HG03575 (cell line): Measurements from ENCODE around the gene IMMP2L.
"Not testable (repeated sequence)": the region's sequence is repeated elsewhere in the genome, so short reads cannot be mapped to it uniquely, and the experiment has no call there.

Experiments used
- ATAC-seq: cut with Tn5 transposase; IDR thresholded peaks from one replicate; pipeline ENCODE4 v1.9.1; 2021; ENCODE audit not compliant: unreplicated experiment, insufficient number of reproducible peaks, low FRiP score; ENCODE audit errors: extremely low read depth

Gene IMMP2L

GRCh38 chr7:111081546-111082267 lies 480.6 kb downstream of the IMMP2L start:
- ATAC-seq, result no peak

- ATAC-seq, result no peak
These were observed 481.7 kb downstream of the IMMP2L start for GRCh38 chr7:111080495-111081105.

DNA sequence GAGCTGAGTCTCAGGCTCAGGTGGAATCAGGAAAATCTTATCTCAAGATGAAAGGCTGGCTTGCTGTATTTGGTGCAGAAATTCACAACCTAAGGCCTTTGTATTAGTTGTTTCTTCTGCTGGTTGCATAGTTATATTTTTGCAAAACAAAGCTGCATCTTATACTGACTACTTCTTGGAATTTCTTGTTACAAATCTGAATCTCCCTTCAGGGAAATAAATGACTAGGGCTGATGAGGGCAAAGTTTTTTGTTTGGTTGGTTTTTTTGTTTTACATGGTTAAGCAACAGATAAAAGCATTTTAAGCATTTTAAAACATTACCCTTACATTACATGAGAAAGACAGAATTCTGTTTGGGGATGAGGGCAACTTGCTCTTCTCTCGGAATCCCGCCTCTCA lies 485.3 kb downstream of the IMMP2L start:
- no peak for ATAC-seq

- ATAC-seq, result no peak
These were observed 486.1 kb downstream of the IMMP2L start for GRCh38 chr7:111076205-111076604.

DNA sequence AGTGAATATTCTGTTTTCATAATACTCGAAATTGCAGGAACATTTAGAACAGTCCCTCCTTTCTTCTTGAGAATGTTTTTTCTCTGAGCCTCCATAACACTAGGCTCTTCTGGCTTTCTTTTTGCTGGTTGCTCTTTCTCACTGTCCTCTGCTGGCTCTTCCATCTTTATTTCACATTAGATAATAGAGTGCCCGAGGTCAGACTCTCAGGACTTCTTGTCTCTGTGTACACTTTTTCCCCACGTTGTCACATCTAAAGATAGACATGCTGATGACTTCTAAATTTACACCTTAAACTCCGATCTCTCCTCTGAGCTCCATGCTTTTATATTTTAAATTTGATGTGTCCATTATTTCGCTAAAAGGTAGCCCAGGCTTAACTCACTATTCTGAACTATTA lies 486.8 kb downstream of the IMMP2L start:
- ATAC-seq, result no peak

GRCh38 chr7:111074748-111075146 lies 487.5 kb downstream of the IMMP2L start:
- no peak for ATAC-seq

DNA sequence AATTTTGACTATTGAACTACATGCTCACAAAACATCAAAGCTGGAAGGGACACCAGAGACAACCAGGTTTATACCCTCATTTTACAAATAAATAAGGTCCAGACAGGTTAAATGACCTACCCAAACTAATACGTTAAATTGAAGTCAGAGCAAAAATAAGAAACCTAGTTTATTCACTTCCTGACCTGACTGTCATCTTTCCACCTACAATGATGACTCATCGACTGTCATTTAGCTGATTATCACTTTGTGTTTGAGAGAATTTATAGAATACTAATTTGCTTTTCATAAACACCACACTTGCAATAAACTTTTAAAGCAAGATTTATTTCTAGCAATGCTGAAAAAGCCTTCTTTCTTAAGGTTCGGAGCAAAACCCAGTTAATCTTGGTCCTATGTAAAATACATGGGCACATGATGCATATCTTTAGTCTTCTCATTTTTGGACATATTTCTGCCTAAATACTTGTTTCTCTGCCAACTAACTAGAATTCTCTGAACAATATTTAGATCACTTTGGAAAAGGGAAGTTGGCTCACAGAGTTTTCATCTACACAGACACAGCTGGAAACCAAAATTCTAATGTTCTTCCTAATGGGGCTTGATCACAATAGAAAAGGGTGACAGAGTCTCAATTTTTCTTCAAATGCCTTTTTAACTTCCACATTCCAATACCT lies 488.1 kb downstream of the IMMP2L start:
- no peak for ATAC-seq

GRCh38 chr7:111072658-111073057 lies 489.6 kb downstream of the IMMP2L start:
- ATAC-seq, result not testable (repeated sequence)

DNA sequence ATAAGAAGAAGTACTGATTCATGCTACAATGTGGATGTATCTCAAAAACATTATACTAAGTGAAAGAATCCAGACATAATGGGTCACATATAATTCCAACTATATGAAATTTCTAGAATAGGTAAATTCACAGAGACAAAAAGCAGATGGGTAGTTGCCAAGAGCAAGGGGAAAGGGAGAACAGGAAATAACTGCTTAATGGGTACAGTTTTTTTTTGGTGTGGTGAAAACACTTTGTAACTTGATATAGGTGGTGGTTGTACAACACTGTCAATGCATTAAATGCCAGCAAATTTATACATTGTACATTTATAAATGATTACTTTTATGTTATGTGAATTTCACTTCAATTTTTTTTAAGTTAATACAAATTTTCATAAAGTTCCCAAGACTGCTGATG lies 490.7 kb downstream of the IMMP2L start:
- ATAC-seq, result no peak

- ATAC-seq, result no peak
These were observed 493.7 kb downstream of the IMMP2L start for GRCh38 chr7:111068618-111069017.

DNA sequence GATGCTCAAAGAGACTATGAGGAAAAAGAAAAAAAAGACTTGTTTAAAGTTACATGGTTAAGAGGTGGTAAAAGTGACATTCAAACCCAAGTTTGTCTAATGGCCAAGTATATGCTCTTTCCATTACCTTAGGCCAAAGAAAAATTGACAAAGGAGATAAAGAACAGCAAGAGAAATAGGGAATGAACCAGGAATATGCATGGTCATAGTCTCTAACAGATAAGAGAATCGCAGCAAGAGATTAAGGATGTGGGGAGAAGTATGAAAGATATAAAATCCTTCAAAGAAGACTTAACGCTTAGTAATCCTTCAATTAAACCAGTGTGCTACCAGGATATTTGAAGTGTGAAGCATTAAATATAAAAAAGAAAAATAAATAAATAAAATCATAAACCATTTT lies 494.6 kb downstream of the IMMP2L start:
- ATAC-seq, result no peak

DNA sequence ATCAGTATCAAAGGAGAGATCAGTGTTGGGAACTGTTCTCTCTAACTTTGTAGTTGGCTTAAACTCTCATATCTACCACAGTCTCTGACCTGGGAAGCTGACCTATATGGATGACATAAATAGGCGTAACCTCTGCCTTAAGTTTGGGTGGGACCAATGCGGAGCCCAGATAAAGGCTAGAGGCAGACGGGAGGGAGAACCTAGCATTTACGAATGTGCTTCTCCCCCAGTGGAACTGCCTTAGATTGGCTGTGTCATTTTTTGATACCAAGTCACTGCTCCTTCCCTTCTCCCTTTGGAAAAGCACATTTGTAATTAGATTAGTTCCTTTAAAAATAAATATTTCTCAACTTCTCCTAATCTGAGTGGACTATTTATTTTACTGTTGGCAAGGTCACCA lies 495.0 kb downstream of the IMMP2L start:
- ATAC-seq, result no peak

DNA sequence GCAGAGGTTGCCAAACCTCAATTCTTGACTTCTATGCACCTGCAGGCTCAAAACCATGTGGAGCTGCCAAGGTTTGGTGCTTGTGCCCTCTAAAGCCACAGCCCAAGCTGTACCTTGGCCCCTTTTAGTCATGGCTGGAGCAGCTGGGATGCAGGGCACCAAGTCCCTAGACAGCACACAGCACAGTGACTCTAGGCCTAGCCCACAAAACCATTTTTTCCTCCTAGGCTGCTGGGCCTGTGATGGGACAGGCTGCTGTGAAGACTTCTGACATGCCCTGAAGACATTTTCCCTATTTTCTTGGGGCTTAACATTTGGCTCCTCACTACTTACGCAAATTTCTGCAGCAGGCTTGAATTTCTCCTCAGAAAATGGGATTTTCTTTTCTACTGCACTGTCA lies 499.1 kb downstream of the IMMP2L start:
- ATAC-seq, result no peak

DNA sequence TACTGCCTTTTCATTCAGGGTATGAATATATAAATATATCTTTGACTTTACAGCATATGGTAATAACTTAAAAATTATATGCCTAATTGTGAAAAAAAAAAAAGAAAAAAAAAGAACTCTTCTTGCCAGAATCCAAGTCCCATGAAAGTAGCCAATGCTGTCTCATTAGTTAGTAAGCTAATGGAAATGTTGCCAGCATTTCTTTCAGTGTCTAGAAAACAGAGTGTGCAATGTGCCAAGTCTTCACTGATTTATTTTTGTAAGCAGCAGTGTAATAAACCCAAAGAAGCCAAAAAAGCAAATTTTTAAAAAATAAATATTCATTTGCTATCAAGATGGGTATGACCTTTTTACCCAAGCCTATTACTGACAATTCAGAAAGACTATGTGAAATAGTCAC lies 502.5 kb downstream of the IMMP2L start:
- no peak for ATAC-seq

DNA sequence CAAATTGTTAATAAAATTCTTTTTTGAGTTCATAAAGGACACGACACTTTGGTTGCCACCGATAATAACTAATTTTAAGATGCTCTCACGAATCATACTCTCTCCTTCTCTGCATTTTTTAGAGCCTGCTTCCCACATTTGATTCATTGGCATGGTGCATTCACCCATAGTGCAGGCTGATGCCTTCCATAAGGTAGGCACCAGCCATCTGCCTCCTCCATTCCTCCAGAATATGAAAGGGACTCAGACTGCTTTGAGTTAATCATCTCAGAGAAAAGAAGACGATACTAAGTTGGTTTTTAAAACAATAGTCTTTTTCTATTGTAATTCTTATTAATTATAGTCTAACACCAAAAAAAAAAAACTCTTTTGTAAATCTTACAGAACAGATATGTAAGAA lies 505.2 kb downstream of the IMMP2L start:
- no peak for ATAC-seq

GRCh38 chr7:111056371-111056770 lies 505.9 kb downstream of the IMMP2L start:
- ATAC-seq, result no peak

- no peak for ATAC-seq
These were observed 509.3 kb downstream of the IMMP2L start for GRCh38 chr7:111053035-111053434.

DNA sequence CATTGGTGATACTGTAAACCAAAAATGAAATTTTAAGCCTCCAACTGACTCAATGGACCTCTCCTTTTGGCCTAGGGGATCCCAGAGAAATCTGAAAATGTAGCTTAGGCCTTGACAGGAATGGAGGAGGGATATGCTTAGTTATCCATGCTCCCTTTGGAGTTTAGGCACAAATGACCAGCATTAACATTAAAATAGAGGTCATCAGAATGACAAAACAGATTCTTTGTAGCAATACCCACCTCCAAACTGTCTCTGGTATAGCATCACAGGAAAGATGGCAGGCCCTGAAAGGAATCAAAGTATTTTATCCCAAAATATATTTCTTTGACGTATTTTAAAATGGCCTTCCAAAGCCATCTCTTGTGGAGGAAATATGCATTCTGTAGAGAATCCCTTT lies 510.5 kb downstream of the IMMP2L start:
- ATAC-seq, result no peak

GRCh38 chr7:111050875-111051416 lies 511.3 kb downstream of the IMMP2L start:
- ATAC-seq, result no peak
